Measurements from ENCODE around the gene AP3M1.
A peak's percentile ranks its signal among the peaks of the same experiment; 100 is the strongest.

The AP3M1 gene

GRCh38 chr10:74113546-74113945, 37.1 kb downstream of the AP3M1 start:
- Mint-ChIP-seq H3K27ac (no peak overlapping the region), H3K4me1 (ENCODE audit: low read depth) (peaks cover 8% of the 10 kb centered on the region), H3K4me3 (no peak overlapping the region), H3K27me3 (ENCODE audit: low read depth) (no peaks in the 10 kb centered on the region), H3K36me3 (ENCODE audit: low read depth) (peaks cover 71% of the 10 kb centered on the region), H3K9me3 (no peaks in the 10 kb centered on the region)
- DNase-seq (ENCODE audit: low spot score): no peak

- no peak for DNase-seq (ENCODE audit: low spot score)
- Mint-ChIP-seq H3K9me3 (no peaks in the 10 kb centered on the region), H3K36me3 (ENCODE audit: low read depth) (peaks cover 70% of the 10 kb centered on the region), H3K4me3 (no peak overlapping the region), H3K27ac (no peak overlapping the region), H3K27me3 (ENCODE audit: low read depth) (no peaks in the 10 kb centered on the region), H3K4me1 (ENCODE audit: low read depth) (peaks cover 8% of the 10 kb centered on the region)
Observed at GRCh38 chr10:74111799-74112198, 38.8 kb downstream of the AP3M1 start.

- Mint-ChIP-seq H3K36me3 (ENCODE audit: low read depth) (peaks cover 69% of the 10 kb centered on the region), H3K4me1 (ENCODE audit: low read depth) (peaks cover 8% of the 10 kb centered on the region), H3K9me3 (no peaks in the 10 kb centered on the region), H3K4me3 (no peak overlapping the region), H3K27ac (no peak overlapping the region), H3K27me3 (ENCODE audit: low read depth) (no peaks in the 10 kb centered on the region)
- DNase-seq (ENCODE audit: low spot score): no peak
Observed at GRCh38 chr10:74110120-74110519, 40.5 kb downstream of the AP3M1 start.

GRCh38 chr10:74109452-74109851, 41.2 kb downstream of the AP3M1 start:
- H3K27ac Mint-ChIP-seq: peak overlapping the region; percentile 27

GRCh38 chr10:74107391-74107790, 43.2 kb downstream of the AP3M1 start:
- Mint-ChIP-seq H3K9me3 (no peaks in the 10 kb centered on the region), H3K4me3 (no peak overlapping the region), H3K36me3 (ENCODE audit: low read depth) (peaks cover 66% of the 10 kb centered on the region), H3K27me3 (ENCODE audit: low read depth) (no peaks in the 10 kb centered on the region), H3K27ac (no peak overlapping the region), H3K4me1 (ENCODE audit: low read depth) (peaks cover 12% of the 10 kb centered on the region)
- DNase-seq (ENCODE audit: low spot score): no peak

More at GRCh38 chr10:74109452-74109851, 41.2 kb downstream of the AP3M1 start:
- peaks cover 71% of the 10 kb centered on the region for H3K36me3 Mint-ChIP-seq (ENCODE audit: low read depth)
- H3K9me3 Mint-ChIP-seq: no peaks in the 10 kb centered on the region
- DNase-seq (ENCODE audit: low spot score): no peak
- no peak overlapping the region for H3K4me3 Mint-ChIP-seq
- H3K27me3 Mint-ChIP-seq (ENCODE audit: low read depth): no peaks in the 10 kb centered on the region
- H3K4me1 Mint-ChIP-seq (ENCODE audit: low read depth): peaks cover 8% of the 10 kb centered on the region

- Mint-ChIP-seq H3K36me3 (ENCODE audit: low read depth) (peaks cover 52% of the 10 kb centered on the region), H3K27ac (no peak overlapping the region), H3K4me1 (ENCODE audit: low read depth) (peaks cover 12% of the 10 kb centered on the region), H3K9me3 (no peaks in the 10 kb centered on the region), H3K27me3 (ENCODE audit: low read depth) (no peaks in the 10 kb centered on the region), H3K4me3 (no peak overlapping the region)
- no peak for DNase-seq (ENCODE audit: low spot score)
Observed at GRCh38 chr10:74104996-74105395, 45.6 kb downstream of the AP3M1 start.

- Mint-ChIP-seq H3K9me3 (no peaks in the 10 kb centered on the region), H3K36me3 (ENCODE audit: low read depth) (peaks cover 52% of the 10 kb centered on the region), H3K4me1 (ENCODE audit: low read depth) (peaks cover 10% of the 10 kb centered on the region), H3K27ac (no peak overlapping the region), H3K27me3 (ENCODE audit: low read depth) (no peaks in the 10 kb centered on the region), H3K4me3 (no peak overlapping the region)
- no peak for DNase-seq (ENCODE audit: low spot score)
Observed at GRCh38 chr10:74104480-74104879, 46.1 kb downstream of the AP3M1 start.

GRCh38 chr10:74103560-74104258, 46.9 kb downstream of the AP3M1 start:
- Mint-ChIP-seq H3K4me3 (no peak overlapping the region), H3K9me3 (no peaks in the 10 kb centered on the region), H3K27ac (no peak overlapping the region), H3K27me3 (ENCODE audit: low read depth) (no peaks in the 10 kb centered on the region), H3K4me1 (ENCODE audit: low read depth) (peaks cover 10% of the 10 kb centered on the region), H3K36me3 (ENCODE audit: low read depth) (peaks cover 54% of the 10 kb centered on the region)
- DNase-seq (ENCODE audit: low spot score): no peak

GRCh38 chr10:74099836-74100235, 50.8 kb downstream of the AP3M1 start:
- Mint-ChIP-seq H3K27ac (no peak overlapping the region), H3K4me3 (no peak overlapping the region), H3K9me3 (no peaks in the 10 kb centered on the region), H3K27me3 (ENCODE audit: low read depth) (no peaks in the 10 kb centered on the region), H3K36me3 (ENCODE audit: low read depth) (peaks cover 56% of the 10 kb centered on the region), H3K4me1 (ENCODE audit: low read depth) (peaks cover 10% of the 10 kb centered on the region)
- no peak for DNase-seq (ENCODE audit: low spot score)

GRCh38 chr10:74099420-74099819, 51.2 kb downstream of the AP3M1 start:
- DNase-seq (ENCODE audit: low spot score): no peak
- no peaks in the 10 kb centered on the region for H3K27me3 Mint-ChIP-seq (ENCODE audit: low read depth)
- no peaks in the 10 kb centered on the region for H3K9me3 Mint-ChIP-seq
- H3K27ac Mint-ChIP-seq: no peak overlapping the region
- peaks cover 54% of the 10 kb centered on the region for H3K36me3 Mint-ChIP-seq (ENCODE audit: low read depth)
- H3K4me1 Mint-ChIP-seq (ENCODE audit: low read depth): peaks cover 10% of the 10 kb centered on the region
- H3K4me3 Mint-ChIP-seq: no peak overlapping the region

GRCh38 chr10:74097776-74098175, 52.9 kb downstream of the AP3M1 start:
- H3K27ac Mint-ChIP-seq: no peak overlapping the region
- H3K4me1 Mint-ChIP-seq (ENCODE audit: low read depth): peaks cover 6% of the 10 kb centered on the region
- H3K27me3 Mint-ChIP-seq (ENCODE audit: low read depth): no peaks in the 10 kb centered on the region
- peaks cover 47% of the 10 kb centered on the region for H3K36me3 Mint-ChIP-seq (ENCODE audit: low read depth)
- H3K9me3 Mint-ChIP-seq: no peaks in the 10 kb centered on the region
- no peak overlapping the region for H3K4me3 Mint-ChIP-seq
- DNase-seq (ENCODE audit: low spot score): no peak

GRCh38 chr10:74096777-74097176, 53.9 kb downstream of the AP3M1 start:
- H3K4me1 Mint-ChIP-seq (ENCODE audit: low read depth): peaks cover 8% of the 10 kb centered on the region
- no peak for DNase-seq (ENCODE audit: low spot score)
- no peak overlapping the region for H3K27ac Mint-ChIP-seq
- no peaks in the 10 kb centered on the region for H3K9me3 Mint-ChIP-seq
- H3K27me3 Mint-ChIP-seq (ENCODE audit: low read depth): no peaks in the 10 kb centered on the region
- H3K36me3 Mint-ChIP-seq (ENCODE audit: low read depth): peaks cover 50% of the 10 kb centered on the region
- H3K4me3 Mint-ChIP-seq: no peak overlapping the region

GRCh38 chr10:74094231-74094630, 56.4 kb downstream of the AP3M1 start:
- peaks cover 9% of the 10 kb centered on the region for H3K4me1 Mint-ChIP-seq (ENCODE audit: low read depth)
- H3K27me3 Mint-ChIP-seq (ENCODE audit: low read depth): no peaks in the 10 kb centered on the region
- no peak overlapping the region for H3K27ac Mint-ChIP-seq
- DNase-seq (ENCODE audit: low spot score): no peak
- H3K36me3 Mint-ChIP-seq (ENCODE audit: low read depth): peaks cover 54% of the 10 kb centered on the region
- H3K9me3 Mint-ChIP-seq: no peaks in the 10 kb centered on the region
- no peak overlapping the region for H3K4me3 Mint-ChIP-seq

GRCh38 chr10:74093530-74094164, 57.0 kb downstream of the AP3M1 start:
- H3K36me3 Mint-ChIP-seq (ENCODE audit: low read depth): peaks cover 53% of the 10 kb centered on the region
- no peaks in the 10 kb centered on the region for H3K27me3 Mint-ChIP-seq (ENCODE audit: low read depth)
- H3K27ac Mint-ChIP-seq: no peak overlapping the region
- H3K4me1 Mint-ChIP-seq (ENCODE audit: low read depth): peaks cover 3% of the 10 kb centered on the region
- no peaks in the 10 kb centered on the region for H3K9me3 Mint-ChIP-seq
- no peak overlapping the region for H3K4me3 Mint-ChIP-seq
- DNase-seq (ENCODE audit: low spot score): no peak

- DNase-seq (ENCODE audit: low spot score): no peak
- H3K4me1 Mint-ChIP-seq (ENCODE audit: low read depth): peaks cover 3% of the 10 kb centered on the region
- no peaks in the 10 kb centered on the region for H3K27me3 Mint-ChIP-seq (ENCODE audit: low read depth)
- H3K9me3 Mint-ChIP-seq: no peaks in the 10 kb centered on the region
- no peak overlapping the region for H3K27ac Mint-ChIP-seq
- H3K36me3 Mint-ChIP-seq (ENCODE audit: low read depth): peaks cover 46% of the 10 kb centered on the region
- H3K4me3 Mint-ChIP-seq: no peak overlapping the region
Observed at GRCh38 chr10:74092372-74092771, 58.3 kb downstream of the AP3M1 start.
